Glomerular visceral epithelial cell (primary cell): Measurements from ENCODE around the gene NRDE2.
A peak's percentile ranks its signal among the peaks of the same experiment; 100 is the strongest.
"Not testable (repeated sequence)": the region's sequence is repeated elsewhere in the genome, so short reads cannot be mapped to it uniquely, and the experiment has no call there.

Experiments
- DNase-seq: peaks from one replicate; pipeline ENCODE4 v3.0.0-alpha.2; 2016; ENCODE audit errors: extremely low spot score

NRDE2 gene

GRCh38 chr14:90272523-90272922 is 59.2 kb downstream of the NRDE2 start:
- DNase-seq = no peak

GRCh38 chr14:90268420-90268819 is 63.3 kb downstream of the NRDE2 start:
- no peak for DNase-seq

- no peak for DNase-seq
Observed at GRCh38 chr14:90266441-90267154, 65.1 kb downstream of the NRDE2 start.

DNA sequence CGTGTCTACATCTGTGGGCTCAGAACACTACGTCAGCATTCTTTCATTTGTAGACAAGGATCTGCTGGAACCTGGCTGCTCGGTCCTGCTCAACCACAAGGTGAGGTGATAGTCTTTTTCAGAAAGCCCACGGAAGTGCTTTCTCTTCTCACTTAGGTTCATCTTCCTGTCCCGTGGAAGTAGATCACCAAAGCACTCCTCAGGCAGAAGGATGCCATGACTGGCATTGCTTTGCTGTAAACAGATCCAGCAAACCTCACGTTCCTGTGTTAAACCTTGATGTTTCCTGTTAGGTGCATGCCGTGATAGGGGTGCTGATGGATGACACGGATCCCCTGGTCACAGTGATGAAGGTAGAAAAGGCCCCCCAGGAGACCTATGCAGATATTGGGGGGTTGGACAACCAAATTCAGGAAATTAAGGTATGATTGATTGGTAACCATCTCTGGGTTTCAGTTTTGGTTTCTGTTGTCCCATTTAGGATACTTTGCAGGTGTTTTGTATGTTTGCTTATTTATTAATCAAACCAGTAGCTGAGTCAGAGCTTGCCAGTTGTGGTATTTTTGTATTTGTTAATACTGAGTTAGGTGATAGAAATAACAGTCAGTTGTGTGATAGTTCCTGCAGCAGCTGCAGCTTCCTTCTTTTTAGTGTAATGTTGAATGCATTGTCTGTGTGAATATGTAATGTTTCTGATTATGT is 67.8 kb downstream of the NRDE2 start:
- no peak for DNase-seq

DNA sequence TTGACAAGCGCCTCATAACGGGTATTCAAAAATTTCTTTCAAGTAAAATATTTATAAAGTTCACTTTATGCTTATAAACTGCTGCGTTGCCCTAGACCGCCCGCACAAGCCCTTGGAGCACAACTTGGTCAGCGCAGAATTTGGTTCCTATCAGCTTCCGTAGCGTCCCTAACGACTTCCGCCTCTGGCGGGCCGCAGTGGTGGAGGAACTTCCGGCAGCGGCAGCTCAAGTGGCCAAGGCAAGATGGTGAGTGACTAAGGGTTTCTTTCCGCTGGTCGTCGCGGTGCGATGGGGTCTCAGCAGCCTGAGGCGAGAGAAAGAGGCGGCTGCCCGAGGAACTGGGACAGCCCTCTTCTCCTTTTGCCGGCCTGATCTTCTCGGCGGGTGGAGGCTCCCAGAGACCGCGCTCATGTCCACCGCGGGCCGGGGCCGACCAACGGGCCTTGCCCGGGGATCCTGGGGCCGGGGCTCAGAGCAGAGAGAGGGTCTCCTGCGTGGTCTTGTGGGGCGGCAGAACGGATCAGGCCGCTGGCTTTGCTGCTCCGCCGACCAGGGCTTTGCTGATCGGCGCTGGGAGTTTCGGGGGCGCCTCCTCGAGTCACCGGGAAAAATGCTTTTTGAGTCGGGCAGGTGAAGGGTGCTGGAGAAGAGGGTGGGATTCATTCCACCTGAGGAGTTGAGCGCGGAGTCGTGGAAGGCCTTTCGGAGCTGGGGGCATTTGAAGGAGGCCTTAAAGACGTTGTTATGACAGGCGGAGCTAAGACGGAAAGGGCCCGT is 75.2 kb downstream of the NRDE2 start, which contains the start of gene PSMC1:
Gene PSMC1, plus strand, starts transcription at position 200 of the 778 bp plus-strand sequence. Its CDS starts 45 bp downstream, at position 245.
- DNase-seq = peak; percentile 87

- DNase-seq = no peak
Observed at GRCh38 chr14:90255871-90256270, 75.9 kb downstream of the NRDE2 start.

- no peak for DNase-seq
Observed at GRCh38 chr14:90253826-90254225, 77.9 kb downstream of the NRDE2 start.

DNA sequence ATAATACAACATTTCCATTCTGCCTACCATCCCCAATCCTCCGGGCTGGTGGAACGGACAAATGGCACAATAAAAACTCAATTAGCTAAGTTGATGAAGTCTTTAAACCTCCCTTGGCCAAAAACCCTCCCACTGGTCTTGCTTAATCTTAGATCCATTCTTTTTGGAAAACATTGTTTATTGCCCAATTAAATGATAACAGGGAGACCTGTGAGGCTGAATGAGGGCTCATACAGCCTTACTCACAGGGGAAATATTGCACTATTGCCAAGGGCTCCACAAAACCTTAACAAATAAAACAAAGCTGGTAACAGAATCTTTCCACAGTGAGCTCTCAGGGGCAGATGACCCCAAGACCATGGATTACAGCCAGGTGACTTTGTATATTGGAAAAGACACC is 83.1 kb downstream of the NRDE2 start:
- DNase-seq = no peak

- DNase-seq = not testable (repeated sequence)
Observed at GRCh38 chr14:90247441-90247840, 84.3 kb downstream of the NRDE2 start.

- no peak for DNase-seq
Observed at GRCh38 chr14:90246936-90247335, 84.8 kb downstream of the NRDE2 start.

DNA sequence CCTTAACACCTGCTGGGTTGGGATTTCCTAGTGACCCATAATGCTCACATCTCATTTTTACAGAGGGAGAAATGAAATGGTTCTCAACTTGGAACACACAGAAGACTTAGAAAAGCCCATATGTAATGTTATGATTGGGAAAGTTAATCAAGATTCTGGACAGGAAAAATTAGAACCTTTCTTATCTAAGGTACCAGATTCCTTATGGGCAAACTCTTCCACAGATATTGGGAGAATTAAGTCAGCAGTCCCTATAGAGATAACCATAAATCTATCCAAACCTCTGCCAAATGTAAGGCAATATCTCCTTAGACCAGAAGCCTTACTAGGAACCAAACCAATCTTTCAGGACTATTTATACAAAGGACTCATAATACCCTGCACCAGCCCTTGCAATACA is 89.3 kb downstream of the NRDE2 start:
- no peak for DNase-seq

GRCh38 chr14:90239139-90239538 is 92.6 kb downstream of the NRDE2 start:
- no peak for DNase-seq

- peak; percentile 63 for DNase-seq
Observed at GRCh38 chr14:90235179-90235976, 96.4 kb downstream of the NRDE2 start.

DNA sequence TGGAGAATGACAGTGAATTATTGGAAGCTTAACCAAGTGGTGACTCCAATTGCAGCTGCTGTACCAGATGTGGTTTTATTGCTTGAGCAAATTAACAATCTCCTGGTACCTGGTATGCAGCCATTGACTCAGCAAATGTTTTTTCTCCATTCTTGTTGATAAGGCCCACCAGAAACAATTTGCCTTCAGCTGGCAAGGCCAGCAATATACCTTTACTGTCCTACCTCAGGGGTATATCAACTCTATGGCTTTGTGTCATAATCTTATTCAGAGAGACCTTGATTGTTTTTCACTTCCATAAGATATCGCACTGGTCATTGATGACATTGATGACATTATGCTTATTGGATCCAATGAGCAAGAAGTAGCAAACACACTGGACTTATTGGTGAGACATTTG is 101.8 kb downstream of the NRDE2 start:
- DNase-seq = not testable (repeated sequence)

DNA sequence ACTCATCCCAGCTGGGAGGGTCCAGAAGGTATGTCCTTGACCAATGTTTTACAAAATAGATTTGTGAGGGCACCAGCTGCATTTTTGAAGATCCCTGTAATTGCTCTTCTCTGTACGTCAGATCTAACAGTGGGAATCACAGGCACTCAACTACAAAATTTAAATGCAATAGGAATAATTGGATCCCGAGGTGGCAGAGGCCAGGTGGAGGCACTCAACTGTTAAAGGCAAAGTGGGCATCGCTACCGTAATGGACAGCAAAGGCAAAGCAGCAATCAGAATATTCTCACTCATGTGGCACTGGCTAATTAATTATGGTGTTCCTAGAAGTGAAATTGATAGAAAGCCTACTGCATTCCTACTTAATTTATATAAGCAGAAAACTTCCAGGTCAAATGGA is 103.3 kb downstream of the NRDE2 start:
- no peak for DNase-seq
